Measurements from ENCODE around the gene UBFD1.
"Not testable (repeated sequence)": the region's sequence is repeated elsewhere in the genome, so short reads cannot be mapped to it uniquely, and the experiment has no call there.

The UBFD1 gene

DNA sequence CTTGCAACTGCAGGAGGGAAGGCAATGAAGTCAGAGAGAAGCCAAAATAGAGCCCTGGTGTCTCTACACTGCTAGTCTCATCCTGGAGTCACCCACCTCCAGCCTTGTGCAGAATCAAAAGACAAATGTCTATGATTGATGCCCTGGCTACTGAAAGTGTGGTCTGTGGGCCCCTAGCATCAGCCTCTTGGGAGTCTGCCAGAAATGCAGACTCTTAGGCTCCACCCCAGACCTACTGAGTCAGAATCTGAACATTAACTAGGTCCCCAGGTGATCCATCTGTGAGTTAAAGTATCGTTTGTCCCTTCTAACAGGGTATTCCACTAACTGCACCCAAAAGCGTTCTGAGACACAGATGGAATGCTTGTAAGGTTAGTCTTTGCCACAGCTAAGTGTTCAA, 21.6 kb upstream of the UBFD1 start:
- peak overlapping the region; percentile 58 for H3K27ac ChIP-seq
- no peak for DNase-seq (ENCODE audit: low spot score)
- TF ChIP-seq, protein P1, sequence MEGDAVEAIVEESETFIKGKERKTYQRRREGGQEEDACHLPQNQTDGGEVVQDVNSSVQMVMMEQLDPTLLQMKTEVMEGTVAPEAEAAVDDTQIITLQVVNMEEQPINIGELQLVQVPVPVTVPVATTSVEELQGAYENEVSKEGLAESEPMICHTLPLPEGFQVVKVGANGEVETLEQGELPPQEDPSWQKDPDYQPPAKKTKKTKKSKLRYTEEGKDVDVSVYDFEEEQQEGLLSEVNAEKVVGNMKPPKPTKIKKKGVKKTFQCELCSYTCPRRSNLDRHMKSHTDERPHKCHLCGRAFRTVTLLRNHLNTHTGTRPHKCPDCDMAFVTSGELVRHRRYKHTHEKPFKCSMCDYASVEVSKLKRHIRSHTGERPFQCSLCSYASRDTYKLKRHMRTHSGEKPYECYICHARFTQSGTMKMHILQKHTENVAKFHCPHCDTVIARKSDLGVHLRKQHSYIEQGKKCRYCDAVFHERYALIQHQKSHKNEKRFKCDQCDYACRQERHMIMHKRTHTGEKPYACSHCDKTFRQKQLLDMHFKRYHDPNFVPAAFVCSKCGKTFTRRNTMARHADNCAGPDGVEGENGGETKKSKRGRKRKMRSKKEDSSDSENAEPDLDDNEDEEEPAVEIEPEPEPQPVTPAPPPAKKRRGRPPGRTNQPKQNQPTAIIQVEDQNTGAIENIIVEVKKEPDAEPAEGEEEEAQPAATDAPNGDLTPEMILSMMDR (conservative IDR thresholded peaks at IDR 0.05; ENCODE audit: low read depth), result no peak
- CTCF ChIA-PET, result interaction anchor here (0.5 kb wide), 1 partner anchor 103 kb away, joined by 4 read pairs; no protein-coding TSS in a partner anchor
- POLR2A ChIA-PET (ENCODE audit: low non-redundant PET), result no interaction called here

DNA sequence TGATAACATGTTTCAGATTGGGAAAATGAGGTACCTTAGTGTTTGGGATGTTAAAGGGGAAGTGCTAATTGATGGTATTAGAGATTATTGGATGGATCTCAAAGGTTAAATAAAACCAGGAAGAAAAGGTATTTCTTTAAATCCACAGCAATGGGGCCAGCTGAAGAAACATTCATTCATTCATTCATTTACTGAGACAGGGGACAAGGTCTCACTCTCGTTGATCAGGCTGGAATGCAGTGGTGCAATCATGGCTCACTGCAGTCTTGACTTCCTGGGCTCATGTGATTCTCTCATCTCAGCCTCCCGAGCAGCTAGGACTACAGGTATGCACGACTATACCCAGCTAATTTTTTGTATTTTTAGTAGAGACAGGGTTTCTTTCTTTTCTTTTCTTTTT, 20.1 kb upstream of the UBFD1 start:
- POLR2A ChIA-PET (ENCODE audit: low non-redundant PET), result interaction anchor here (0.8 kb wide), 1 partner anchor 13 kb away, joined by 3 read pairs; no protein-coding TSS in a partner anchor
- CTCF ChIA-PET, result no interaction called here
- TF ChIP-seq, protein P1 (conservative IDR thresholded peaks at IDR 0.05; ENCODE audit: low read depth), result no peak
- DNase-seq (ENCODE audit: low spot score), result no peak
- H3K27ac ChIP-seq, result no peak overlapping the region

DNA sequence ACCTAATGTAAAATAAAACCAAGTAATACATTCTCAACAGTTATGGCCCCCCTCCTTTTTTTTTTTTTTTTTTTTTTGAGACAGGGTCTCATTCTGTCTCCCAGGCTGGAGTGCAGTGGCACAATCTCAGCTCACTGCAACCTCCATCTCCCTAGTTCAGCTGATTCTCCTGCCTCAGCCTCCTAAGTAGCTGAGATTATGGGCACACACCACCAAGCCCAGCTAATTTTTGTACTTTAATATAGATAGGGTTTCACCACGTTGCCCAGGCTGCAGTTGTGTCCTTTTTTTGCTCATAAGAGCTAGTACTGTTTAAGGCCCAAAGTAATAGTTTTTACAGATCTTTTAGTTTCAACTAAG, 18.6 kb upstream of the UBFD1 start:
- no peak for DNase-seq (ENCODE audit: low spot score)
- TF ChIP-seq, protein P1 (conservative IDR thresholded peaks at IDR 0.05; ENCODE audit: low read depth), result no peak
- ChIA-PET CTCF (interaction anchor here (0.5 to 0.6 kb wide), 2 partner anchors 53 to 961 kb away, joined by 3 read pairs; no protein-coding TSS in a partner anchor), POLR2A (ENCODE audit: low non-redundant PET) (no interaction called here)
- H3K27ac ChIP-seq, result peak overlapping the region; percentile 59

DNA sequence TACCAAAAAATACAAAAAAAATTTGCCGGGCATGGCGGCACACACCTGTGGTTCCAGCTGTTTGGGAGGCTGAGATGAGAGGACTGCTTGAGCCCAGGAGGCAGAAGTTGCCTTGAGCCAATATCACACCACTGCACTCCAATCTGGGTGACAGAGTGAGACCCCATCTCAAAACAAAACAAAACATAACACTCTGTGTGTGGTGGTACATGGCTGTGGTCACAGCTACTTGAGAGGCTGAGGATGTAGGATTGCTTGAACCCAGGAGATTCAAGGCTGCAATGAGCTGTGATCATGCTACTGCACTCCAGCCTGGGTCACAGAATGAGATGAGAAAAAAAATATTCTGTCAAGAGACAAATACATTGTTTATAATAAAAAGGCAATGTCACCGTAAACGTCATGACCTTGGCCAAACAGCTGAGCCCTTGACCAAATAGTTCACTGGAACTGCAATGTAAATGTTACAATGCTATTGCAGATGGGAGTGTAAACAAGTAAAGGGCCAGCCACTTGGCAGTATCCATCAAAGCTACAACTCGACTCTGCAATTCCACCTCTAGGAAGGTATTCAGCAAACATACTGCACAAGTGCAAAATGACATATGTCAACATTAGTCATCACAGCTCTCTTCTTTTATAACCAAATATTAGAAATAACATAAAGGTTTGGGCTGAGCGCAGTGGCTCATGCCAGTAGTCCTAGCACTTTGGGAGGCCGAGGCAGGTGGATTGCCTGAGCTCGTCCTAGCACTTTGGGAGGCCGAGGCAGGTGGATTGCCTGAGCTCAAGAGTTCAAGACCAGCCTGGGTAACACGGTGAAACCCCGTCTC, 17.3 kb upstream of the UBFD1 start:
- DNase-seq (ENCODE audit: low spot score), result no peak
- peak overlapping the region; percentile 25; the same call in 1 of the 2 replicates for H3K27ac ChIP-seq
- ChIA-PET CTCF (interaction anchor here (0.6 to 0.7 kb wide), 2 partner anchors 16 to 133 kb away, joined by 4 read pairs; no protein-coding TSS in a partner anchor), POLR2A (ENCODE audit: low non-redundant PET) (no interaction called here)
- TF ChIP-seq, protein P1 (conservative IDR thresholded peaks at IDR 0.05; ENCODE audit: low read depth), result no peak

DNA sequence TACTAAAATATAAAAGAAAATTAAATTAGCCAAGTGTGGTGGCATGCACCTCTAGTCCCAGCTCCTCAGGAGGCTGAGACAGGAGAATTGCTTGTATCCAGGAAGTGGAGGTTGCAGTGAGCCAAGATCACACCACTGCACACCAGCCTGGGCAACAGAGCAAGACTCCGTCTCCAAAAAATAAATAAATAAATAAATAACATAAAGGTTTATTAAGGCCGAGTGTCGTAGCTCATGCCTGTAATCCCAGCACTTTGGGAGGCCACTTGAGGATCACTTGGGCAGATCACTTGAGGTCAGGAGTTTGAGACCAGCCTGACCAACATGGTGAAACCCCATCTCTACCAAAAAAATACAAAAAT, 16.7 kb upstream of the UBFD1 start:
- CTCF ChIA-PET, result interaction anchor here (0.6 kb wide), 1 partner anchor 15 kb away, joined by 3 read pairs; no protein-coding TSS in a partner anchor
- DNase-seq (ENCODE audit: low spot score); H3K27ac ChIP-seq; POLR2A ChIA-PET (ENCODE audit: low non-redundant PET): not testable (repeated sequence)

DNA sequence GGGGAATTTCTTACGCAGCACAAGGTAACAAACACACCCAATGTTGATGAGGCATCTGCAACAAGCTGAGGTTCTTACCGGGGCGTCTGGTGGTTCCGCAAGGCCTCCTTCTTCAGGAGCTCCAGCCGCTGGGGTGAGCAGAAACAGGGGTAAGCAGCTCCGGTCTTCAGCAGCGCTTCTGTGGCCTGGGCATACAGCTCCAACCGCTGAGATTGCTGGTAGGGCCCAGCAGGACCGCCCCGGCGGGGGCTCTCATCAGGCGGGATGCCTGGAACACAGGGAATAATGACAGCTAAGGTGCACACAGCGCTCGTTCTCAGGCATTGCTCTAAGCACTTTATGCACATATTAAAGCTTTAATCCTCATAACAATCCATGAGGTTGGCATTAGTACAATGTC, 13.1 kb upstream of the UBFD1 start:
- CTCF ChIA-PET, result interaction anchor here (0.7 to 0.8 kb wide), 2 partner anchors 10 to 135 kb away, joined by 3 to 8 read pairs; no protein-coding TSS in a partner anchor

More for the DNA sequence above, 13.1 kb upstream of the UBFD1 start:
- TF ChIP-seq, protein P1 (conservative IDR thresholded peaks at IDR 0.05; ENCODE audit: low read depth), result no peak
- POLR2A ChIA-PET (ENCODE audit: low non-redundant PET), result no interaction called here
- no peak for DNase-seq (ENCODE audit: low spot score)
- no peak overlapping the region for H3K27ac ChIP-seq
